Activated T-helper 17 cell treated with anti-CD3 and anti-CD28 coated beads, Interleukin-2, amount 50 U/mL, for 72 hours (primary cell): ENCODE results near the gene SLC16A9. TPM values are rescaled to one million over a fixed set of nuclear protein-coding genes. Genes with fewer than 3 reads are reported as not detected.
"Not testable (repeated sequence)": the region's sequence is repeated elsewhere in the genome, so short reads cannot be mapped to it uniquely, and the experiment has no call there.

ENCODE experiments used
- ATAC-seq: fragments of 150-1000 bp; cut with Tn5 transposase; replicated peaks from 2 replicates; pipeline ENCODE4 v1.10.0; 2021; ENCODE audit warnings: mild to moderate bottlenecking, moderate library complexity
- H3K27ac Mint-ChIP-seq: one replicate; pipeline ENCODE4 v1.8.0; 2022; ENCODE audit warnings: mixed read lengths
- H3K27me3 Mint-ChIP-seq: one replicate; pipeline ENCODE4 v1.8.0; 2022; ENCODE audit warnings: mixed read lengths
- H3K36me3 Mint-ChIP-seq: one replicate; pipeline ENCODE4 v1.8.0; 2022; ENCODE audit warnings: low read depth, mild to moderate bottlenecking, mixed read lengths
- H3K4me1 Mint-ChIP-seq: one replicate; pipeline ENCODE4 v1.8.0; 2022; ENCODE audit warnings: mixed read lengths
- H3K4me3 Mint-ChIP-seq: one replicate; pipeline ENCODE4 v1.8.0; 2022; ENCODE audit warnings: mild to moderate bottlenecking, mixed read lengths
- H3K9me3 Mint-ChIP-seq: one replicate; pipeline ENCODE4 v1.8.0; 2022; ENCODE audit warnings: mixed read lengths
- total RNA-seq, 2 donors: library from RNA; stranded (reverse); gene quantifications; one replicate each; pipeline ENCODE4 v1.2.3, GENCODE V29; 2022

SLC16A9 gene
- total RNA-seq, 2 donors from 2014 or later: 0.42 to 2.2 TPM

- no peak overlapping the region for H3K27ac Mint-ChIP-seq
- no peaks in the 10 kb centered on the region for H3K36me3 Mint-ChIP-seq
- ATAC-seq: no peak
- H3K4me1 Mint-ChIP-seq: no peaks in the 10 kb centered on the region
- no peaks in the 10 kb centered on the region for H3K27me3 Mint-ChIP-seq
- no peak overlapping the region for H3K4me3 Mint-ChIP-seq
- no peaks in the 10 kb centered on the region for H3K9me3 Mint-ChIP-seq
These were observed 35.3 kb downstream of the SLC16A9 start for GRCh38 chr10:59674215-59674836.

DNA sequence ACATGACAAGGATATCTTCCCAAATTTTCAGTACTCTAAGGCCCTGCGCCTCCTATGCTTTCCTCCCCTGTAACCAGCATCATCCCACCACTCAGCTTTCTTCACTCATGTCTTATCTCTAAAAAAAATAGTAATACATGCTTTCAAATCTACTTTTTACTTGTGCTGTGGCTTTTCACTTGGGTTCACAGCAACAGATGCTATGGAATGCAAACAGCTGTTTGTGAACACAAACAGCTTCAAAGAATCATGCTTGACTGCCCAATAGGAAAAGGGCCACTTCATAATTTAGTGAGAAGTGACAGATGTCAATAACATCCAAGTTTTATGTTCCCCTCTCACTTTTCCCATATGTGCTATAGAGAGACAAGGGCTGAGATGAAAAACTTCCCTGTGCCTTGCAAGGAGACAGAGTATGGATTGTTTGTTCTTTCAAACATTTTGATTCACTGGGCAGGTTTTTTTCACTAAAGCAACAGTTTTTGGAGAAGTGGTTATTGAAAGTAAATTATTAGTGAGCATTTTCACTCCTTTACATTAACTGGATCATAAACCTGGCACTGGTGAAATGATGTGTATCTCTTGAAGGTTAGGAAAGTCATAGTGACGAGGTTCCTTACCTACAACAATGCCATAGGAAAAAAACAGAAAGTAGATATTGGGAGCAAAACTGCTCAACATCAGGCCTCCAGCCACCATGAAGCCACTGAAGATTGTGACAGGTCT is 37.3 kb downstream of the SLC16A9 start:
- no peaks in the 10 kb centered on the region for H3K36me3 Mint-ChIP-seq
- ATAC-seq: no peak
- H3K27ac Mint-ChIP-seq: no peak overlapping the region
- H3K9me3 Mint-ChIP-seq: no peaks in the 10 kb centered on the region
- no peaks in the 10 kb centered on the region for H3K27me3 Mint-ChIP-seq
- H3K4me3 Mint-ChIP-seq: no peak overlapping the region
- no peaks in the 10 kb centered on the region for H3K4me1 Mint-ChIP-seq

DNA sequence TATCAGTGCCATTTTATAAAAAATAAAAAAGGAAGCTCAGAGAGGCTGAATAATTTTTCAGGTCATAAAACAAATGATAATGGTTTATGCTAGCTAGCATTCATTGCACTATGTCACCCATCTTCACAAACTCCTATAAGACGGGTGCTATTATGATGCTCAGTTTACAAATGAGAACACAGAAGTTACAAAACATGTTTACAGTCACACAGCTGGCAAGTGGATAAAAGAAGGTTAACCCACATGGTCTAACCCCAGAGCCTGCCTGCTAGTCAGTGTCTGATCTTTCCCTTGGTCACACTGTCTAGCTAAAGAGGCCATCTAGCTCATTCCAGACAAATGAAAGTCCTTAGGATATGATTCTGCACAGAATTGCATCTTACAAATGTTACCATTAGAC is 39.4 kb downstream of the SLC16A9 start:
- no peak overlapping the region for H3K4me3 Mint-ChIP-seq
- H3K4me1 Mint-ChIP-seq: no peaks in the 10 kb centered on the region
- no peak overlapping the region for H3K27ac Mint-ChIP-seq
- H3K9me3 Mint-ChIP-seq: no peaks in the 10 kb centered on the region
- H3K36me3 Mint-ChIP-seq: no peaks in the 10 kb centered on the region
- H3K27me3 Mint-ChIP-seq: no peaks in the 10 kb centered on the region
- no peak for ATAC-seq

DNA sequence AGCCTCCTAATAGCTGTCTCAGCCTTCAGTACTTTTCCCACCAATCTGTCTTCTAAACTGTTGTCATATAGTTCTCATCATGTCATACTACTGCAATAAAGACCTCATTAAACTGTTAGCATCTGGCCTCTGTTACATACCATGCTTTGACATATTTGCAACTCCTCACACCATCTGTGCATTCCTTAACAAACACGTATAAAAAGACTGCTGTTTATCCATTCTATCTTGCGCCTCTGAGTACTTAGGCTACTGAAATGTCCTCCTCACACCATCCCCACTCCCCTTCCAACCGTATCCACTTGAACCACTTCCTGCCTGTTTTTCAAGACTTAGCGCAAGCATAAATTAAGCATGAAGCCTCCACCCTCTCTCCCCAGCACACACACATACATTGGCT is 41.6 kb downstream of the SLC16A9 start:
- Mint-ChIP-seq H3K27me3 (no peaks in the 10 kb centered on the region), H3K4me3 (no peak overlapping the region), H3K27ac (no peak overlapping the region), H3K36me3 (no peaks in the 10 kb centered on the region), H3K9me3 (no peaks in the 10 kb centered on the region), H3K4me1 (no peaks in the 10 kb centered on the region)
- no peak for ATAC-seq

DNA sequence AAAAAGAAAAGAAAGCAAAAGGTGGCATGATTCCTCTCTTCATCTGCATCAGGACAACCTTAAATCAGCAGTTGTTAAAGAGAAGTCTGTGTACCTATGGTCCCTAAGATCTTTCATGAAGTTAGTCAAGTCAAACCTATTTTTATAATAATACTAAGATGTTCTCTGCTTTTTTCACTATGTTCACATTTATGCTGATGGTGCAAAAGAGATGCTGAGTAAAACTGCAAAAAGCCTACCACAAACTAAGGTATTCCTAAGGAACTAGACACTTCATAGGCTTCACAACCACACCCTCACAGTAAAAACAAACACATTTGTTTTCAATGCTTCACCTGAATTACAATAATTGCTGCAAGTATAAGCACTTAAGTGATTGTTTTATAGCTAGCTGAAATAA is 43.3 kb downstream of the SLC16A9 start:
- no peaks in the 10 kb centered on the region for H3K27me3 Mint-ChIP-seq
- no peaks in the 10 kb centered on the region for H3K4me1 Mint-ChIP-seq
- no peaks in the 10 kb centered on the region for H3K36me3 Mint-ChIP-seq
- no peak for ATAC-seq
- no peak overlapping the region for H3K27ac Mint-ChIP-seq
- H3K4me3 Mint-ChIP-seq: no peak overlapping the region
- H3K9me3 Mint-ChIP-seq: no peaks in the 10 kb centered on the region

- not testable (repeated sequence) for H3K27me3 Mint-ChIP-seq, H3K4me1 Mint-ChIP-seq, ATAC-seq, H3K36me3 Mint-ChIP-seq, H3K4me3 Mint-ChIP-seq, H3K9me3 Mint-ChIP-seq, H3K27ac Mint-ChIP-seq
These were observed 46.4 kb downstream of the SLC16A9 start for GRCh38 chr10:59663213-59663612.

DNA sequence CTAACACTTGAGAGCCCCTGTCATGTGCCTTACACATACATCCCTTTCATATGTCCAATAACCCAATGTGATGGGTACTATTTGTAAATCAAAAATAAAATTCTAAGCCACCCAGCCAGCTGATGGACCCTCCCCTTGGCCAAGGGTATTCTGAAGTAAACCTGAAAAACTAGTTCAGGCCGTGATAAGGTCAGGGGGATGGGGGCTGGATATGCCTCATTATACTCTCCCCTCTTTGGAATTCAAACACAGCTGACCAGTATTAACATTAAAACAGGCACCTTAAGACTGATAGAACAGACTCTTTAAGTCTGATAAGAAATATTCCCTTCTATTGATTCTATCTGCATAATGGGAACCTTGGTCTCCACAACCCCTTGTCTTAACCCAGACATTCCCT is 51.9 kb downstream of the SLC16A9 start:
- no peaks in the 10 kb centered on the region for H3K27me3 Mint-ChIP-seq
- no peak for ATAC-seq
- no peak overlapping the region for H3K27ac Mint-ChIP-seq
- H3K36me3 Mint-ChIP-seq: no peaks in the 10 kb centered on the region
- peaks cover 3% of the 10 kb centered on the region for H3K9me3 Mint-ChIP-seq
- H3K4me1 Mint-ChIP-seq: no peaks in the 10 kb centered on the region
- no peak overlapping the region for H3K4me3 Mint-ChIP-seq

- Mint-ChIP-seq H3K27me3 (no peaks in the 10 kb centered on the region), H3K4me1 (no peaks in the 10 kb centered on the region), H3K9me3 (peaks cover 3% of the 10 kb centered on the region), H3K27ac (no peak overlapping the region), H3K4me3 (no peak overlapping the region), H3K36me3 (no peaks in the 10 kb centered on the region)
- no peak for ATAC-seq
These were observed 54.3 kb downstream of the SLC16A9 start for GRCh38 chr10:59655309-59655708.

GRCh38 chr10:59654007-59654406 is 55.6 kb downstream of the SLC16A9 start:
- ATAC-seq: peak; percentile 57
- H3K27ac Mint-ChIP-seq: peak overlapping the region; percentile 61
- H3K9me3 Mint-ChIP-seq: no peaks in the 10 kb centered on the region
- peak overlapping the region; percentile 5 for H3K4me3 Mint-ChIP-seq
- H3K4me1 Mint-ChIP-seq: no peaks in the 10 kb centered on the region
- H3K36me3 Mint-ChIP-seq: no peaks in the 10 kb centered on the region
- H3K27me3 Mint-ChIP-seq: peaks cover 3% of the 10 kb centered on the region

GRCh38 chr10:59651902-59652301 is 57.7 kb downstream of the SLC16A9 start:
- Mint-ChIP-seq H3K4me1 (no peaks in the 10 kb centered on the region), H3K9me3 (no peaks in the 10 kb centered on the region), H3K27ac (no peak overlapping the region), H3K36me3 (no peaks in the 10 kb centered on the region), H3K4me3 (no peak overlapping the region), H3K27me3 (peaks cover 3% of the 10 kb centered on the region)
- ATAC-seq: no peak

GRCh38 chr10:59649606-59650346 is 59.9 kb downstream of the SLC16A9 start:
- Mint-ChIP-seq H3K27ac (no peak overlapping the region), H3K4me1 (no peaks in the 10 kb centered on the region), H3K4me3 (no peak overlapping the region), H3K9me3 (peaks cover 11% of the 10 kb centered on the region), H3K36me3 (no peaks in the 10 kb centered on the region), H3K27me3 (peaks cover 3% of the 10 kb centered on the region)
- ATAC-seq: no peak

GRCh38 chr10:59648711-59649201 is 60.9 kb downstream of the SLC16A9 start:
- H3K36me3 Mint-ChIP-seq: no peaks in the 10 kb centered on the region
- no peak for ATAC-seq
- H3K4me3 Mint-ChIP-seq: no peak overlapping the region
- no peaks in the 10 kb centered on the region for H3K4me1 Mint-ChIP-seq
- peaks cover 16% of the 10 kb centered on the region for H3K9me3 Mint-ChIP-seq
- no peak overlapping the region for H3K27ac Mint-ChIP-seq
- H3K27me3 Mint-ChIP-seq: peaks cover 3% of the 10 kb centered on the region

DNA sequence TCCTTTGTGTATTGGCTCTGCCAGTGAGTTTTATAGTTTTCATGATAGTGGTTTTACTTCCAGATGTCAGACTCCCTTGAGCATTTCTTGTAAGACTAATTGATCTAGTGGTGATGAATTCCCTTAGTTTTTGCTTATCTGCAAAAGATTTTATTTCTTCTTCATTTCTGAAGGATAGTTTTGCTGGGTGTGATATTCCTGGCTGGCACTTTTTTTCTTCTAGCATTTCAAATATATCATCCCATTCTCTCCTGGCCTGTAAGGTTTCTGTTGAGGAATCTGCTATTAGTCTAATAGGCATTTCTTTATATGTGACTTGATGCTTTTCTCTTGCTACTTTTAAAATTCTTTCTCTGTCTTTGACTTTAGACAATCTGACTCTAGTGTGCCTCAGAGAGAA is 64.8 kb downstream of the SLC16A9 start:
- H3K36me3 Mint-ChIP-seq: no peaks in the 10 kb centered on the region
- H3K27me3 Mint-ChIP-seq: peaks cover 3% of the 10 kb centered on the region
- ATAC-seq: no peak
- no peak overlapping the region for H3K27ac Mint-ChIP-seq
- no peaks in the 10 kb centered on the region for H3K4me1 Mint-ChIP-seq
- peaks cover 16% of the 10 kb centered on the region for H3K9me3 Mint-ChIP-seq
- no peak overlapping the region for H3K4me3 Mint-ChIP-seq

GRCh38 chr10:59641688-59642087 is 68.0 kb downstream of the SLC16A9 start:
- not testable (repeated sequence) for ATAC-seq, H3K4me3 Mint-ChIP-seq, H3K27me3 Mint-ChIP-seq, H3K27ac Mint-ChIP-seq, H3K36me3 Mint-ChIP-seq, H3K4me1 Mint-ChIP-seq
- H3K9me3 Mint-ChIP-seq: peaks cover 16% of the 10 kb centered on the region
